ENCODE results near the gene CACNG7.
"Not testable (repeated sequence)": the region's sequence is repeated elsewhere in the genome, so short reads cannot be mapped to it uniquely, and the experiment has no call there.

Gene CACNG7

DNA sequence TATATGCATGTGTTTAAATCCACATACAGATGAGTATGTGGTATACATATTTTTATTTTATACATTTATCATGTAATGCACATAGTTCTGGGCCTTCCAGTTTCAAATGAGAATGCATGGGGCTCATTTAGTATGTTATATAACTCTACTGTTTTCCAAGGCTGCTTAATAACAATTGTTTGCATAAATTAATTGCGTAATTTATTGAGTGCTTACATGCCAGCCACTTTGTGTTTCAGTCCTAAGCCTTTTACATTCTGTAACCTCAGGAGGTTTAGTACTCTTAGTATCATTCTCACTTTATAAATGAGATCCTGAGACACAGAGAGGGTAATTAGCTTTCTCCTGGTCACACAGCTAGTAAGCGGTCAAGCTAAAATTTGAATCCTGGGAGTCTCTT lies 36.9 kb downstream of the CACNG7 start:
- H3K27ac ChIP-seq, result no peak overlapping the region
- TF ChIP-seq, protein P1, sequence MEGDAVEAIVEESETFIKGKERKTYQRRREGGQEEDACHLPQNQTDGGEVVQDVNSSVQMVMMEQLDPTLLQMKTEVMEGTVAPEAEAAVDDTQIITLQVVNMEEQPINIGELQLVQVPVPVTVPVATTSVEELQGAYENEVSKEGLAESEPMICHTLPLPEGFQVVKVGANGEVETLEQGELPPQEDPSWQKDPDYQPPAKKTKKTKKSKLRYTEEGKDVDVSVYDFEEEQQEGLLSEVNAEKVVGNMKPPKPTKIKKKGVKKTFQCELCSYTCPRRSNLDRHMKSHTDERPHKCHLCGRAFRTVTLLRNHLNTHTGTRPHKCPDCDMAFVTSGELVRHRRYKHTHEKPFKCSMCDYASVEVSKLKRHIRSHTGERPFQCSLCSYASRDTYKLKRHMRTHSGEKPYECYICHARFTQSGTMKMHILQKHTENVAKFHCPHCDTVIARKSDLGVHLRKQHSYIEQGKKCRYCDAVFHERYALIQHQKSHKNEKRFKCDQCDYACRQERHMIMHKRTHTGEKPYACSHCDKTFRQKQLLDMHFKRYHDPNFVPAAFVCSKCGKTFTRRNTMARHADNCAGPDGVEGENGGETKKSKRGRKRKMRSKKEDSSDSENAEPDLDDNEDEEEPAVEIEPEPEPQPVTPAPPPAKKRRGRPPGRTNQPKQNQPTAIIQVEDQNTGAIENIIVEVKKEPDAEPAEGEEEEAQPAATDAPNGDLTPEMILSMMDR (IDR thresholded peaks at IDR 0.05), result no peak
- TF ChIP-seq ZFX (IDR thresholded peaks at IDR 0.05; ENCODE audit: borderline replicate concordance), result no peak

DNA sequence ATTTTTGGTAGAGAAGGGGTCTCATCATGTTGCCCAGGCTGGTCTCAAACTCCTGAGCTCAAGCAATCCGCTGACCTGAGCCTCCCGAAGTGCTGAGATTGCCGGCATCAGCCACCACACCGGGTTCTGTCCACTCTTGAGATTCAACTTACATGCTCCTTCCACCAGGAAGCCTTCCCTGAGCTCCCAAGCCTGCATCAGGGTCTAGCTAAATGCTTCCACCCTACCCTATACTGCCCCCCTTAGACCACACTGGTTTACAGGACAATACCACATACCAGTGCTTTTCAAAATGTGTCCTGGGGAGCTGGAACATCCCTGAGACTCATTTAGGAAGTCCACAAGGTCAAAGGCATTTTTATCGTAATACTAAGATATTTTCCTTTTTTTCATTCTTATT lies 38.5 kb downstream of the CACNG7 start:
- TF ChIP-seq, protein P1 (IDR thresholded peaks at IDR 0.05), result peak; percentile 35
- TF ChIP-seq ZFX (IDR thresholded peaks at IDR 0.05; ENCODE audit: borderline replicate concordance), result no peak
- no peak overlapping the region for H3K27ac ChIP-seq

DNA sequence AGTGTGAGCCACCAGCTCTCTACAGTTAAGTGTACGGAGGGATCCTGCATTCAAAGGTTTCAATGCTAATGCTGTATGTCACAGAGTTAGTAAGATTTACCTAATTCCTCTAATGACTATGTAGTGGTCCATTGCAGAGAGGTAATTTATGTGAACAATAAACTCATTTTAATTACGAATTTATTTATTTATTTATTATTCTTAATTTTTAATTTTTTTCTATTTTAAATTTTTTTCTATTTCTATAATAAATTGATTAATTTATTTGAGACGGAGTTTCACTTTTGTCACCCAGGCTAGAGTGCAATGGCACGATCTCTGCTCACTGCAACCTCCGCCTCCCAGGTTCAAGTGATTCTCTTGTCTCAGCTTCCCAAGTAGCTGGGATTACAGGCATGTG lies 39.5 kb downstream of the CACNG7 start:
- not testable (repeated sequence) for H3K27ac ChIP-seq

DNA sequence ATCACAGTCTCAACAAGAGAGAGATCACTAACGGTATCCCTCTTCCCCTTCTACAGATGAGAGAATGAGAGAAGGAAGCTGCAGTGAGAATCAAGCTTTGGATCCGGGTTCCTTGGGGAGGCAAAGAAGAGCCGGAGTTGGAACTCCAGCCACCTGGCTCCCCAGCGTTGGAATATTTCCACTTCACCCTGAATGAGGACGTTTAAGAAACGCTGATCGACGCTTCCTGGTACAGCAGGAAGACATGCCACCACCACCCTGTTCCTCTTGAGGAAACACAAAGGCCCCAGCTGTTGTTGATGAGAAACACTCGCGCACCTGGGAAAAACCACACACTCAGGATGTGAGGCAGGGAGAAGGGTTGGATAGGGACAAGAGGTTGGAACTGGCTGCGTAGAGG lies 42.4 kb downstream of the CACNG7 start:
- no peak overlapping the region for H3K27ac ChIP-seq
- TF ChIP-seq, protein P1 (IDR thresholded peaks at IDR 0.05), result no peak
- no peak for TF ChIP-seq ZFX (IDR thresholded peaks at IDR 0.05; ENCODE audit: borderline replicate concordance)

DNA sequence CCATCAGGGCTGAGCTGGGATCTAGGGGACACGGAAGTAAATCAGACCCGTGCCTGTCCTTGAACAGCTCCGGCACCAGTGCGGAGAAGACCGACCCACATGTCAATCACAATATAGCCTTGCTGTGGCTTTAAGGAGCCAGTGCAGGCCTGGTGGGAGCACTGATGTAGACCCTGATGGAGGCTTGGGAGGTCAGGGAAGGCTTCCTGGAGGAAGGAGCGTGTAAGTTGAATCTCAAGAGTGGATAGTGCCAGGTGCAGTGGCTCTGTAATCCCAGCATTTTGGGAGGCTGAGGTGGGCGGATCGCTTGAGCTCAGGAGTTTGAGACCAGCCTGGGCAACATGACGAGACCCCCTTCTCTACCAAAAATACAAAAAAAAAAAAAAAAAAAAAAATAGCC lies 42.9 kb downstream of the CACNG7 start:
- no peak overlapping the region for H3K27ac ChIP-seq
- TF ChIP-seq, protein P1 (IDR thresholded peaks at IDR 0.05), result no peak
- TF ChIP-seq ZFX (IDR thresholded peaks at IDR 0.05; ENCODE audit: borderline replicate concordance), result no peak

DNA sequence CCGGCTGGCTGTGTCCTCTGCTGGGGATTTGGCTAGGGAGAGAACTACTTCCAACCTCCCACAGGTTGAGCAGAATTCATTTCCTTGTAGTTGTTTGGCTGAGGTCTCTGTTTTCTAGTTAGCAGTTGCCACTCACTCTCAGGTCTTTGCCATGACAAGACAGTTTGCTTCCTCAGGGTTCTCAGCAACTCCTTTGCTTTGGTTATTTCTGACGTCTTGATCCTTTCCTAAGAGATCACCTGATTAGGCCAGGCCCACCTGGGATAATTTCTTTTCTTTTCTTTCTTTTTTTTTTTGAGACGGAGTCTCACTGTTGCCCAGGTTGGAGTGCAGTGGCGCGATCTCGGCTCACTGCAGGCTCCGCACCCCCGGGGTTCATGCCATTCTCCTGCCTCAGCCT lies 44.3 kb downstream of the CACNG7 start:
- no peak overlapping the region for H3K27ac ChIP-seq
- TF ChIP-seq, protein P1 (IDR thresholded peaks at IDR 0.05), result no peak
- TF ChIP-seq ZFX (IDR thresholded peaks at IDR 0.05; ENCODE audit: borderline replicate concordance), result no peak

DNA sequence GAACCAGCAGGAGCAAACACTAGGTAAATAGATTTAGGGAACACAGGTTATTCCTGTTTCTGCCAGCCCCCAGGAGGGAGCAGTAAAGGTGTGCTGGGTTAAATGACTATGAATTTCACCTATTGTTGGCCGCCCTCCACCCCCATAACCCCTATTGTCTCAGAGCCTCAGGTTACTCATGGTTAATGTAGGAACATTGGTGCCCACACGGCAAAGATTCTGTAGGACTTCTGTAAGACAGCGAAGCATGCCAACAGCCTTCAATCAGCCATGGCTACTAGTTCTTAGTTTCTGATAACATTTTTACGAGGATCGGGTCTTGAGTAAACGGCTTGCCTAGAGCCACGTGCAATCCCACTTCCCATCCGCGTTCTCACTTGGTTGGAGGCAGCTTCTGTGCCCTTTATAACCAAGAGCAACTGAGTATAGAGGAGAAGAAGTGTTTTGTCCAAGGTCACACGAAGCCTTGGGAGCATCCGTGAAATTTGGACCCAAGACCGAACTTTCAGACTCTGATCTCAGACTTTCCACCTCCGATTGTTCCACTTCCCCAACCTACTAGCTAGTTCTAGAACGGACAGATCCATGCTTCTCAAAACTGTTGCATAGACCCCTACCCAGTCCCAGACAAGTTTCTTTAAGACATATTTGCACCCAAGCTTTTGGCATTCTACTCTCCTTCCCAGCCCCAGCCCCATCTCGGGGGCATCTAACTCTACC lies 48.5 kb downstream of the CACNG7 start:
- no peak overlapping the region for H3K27ac ChIP-seq
- TF ChIP-seq, protein P1 (IDR thresholded peaks at IDR 0.05), result no peak

DNA sequence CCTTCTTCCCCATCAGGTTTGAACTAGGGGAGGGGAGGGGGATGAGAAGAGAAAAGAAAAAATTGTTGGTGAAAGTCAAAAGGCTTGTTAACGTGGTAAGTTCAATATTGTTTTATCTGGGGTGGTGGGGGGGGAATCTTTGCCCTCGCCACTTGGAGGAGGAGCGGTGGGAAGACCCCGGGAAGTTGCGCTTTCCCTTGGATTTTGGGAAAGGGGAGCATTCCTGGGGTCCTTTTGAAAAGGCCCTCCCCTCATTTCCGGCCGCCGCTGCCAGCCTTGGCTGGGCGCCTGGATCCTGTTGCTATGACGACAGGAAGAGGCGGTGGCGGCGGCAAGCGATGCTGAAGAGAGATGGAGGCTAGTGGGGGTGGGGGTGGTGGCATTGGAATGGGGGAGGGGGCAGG lies 49.1 kb downstream of the CACNG7 start:
- H3K27ac ChIP-seq, result no peak overlapping the region
- TF ChIP-seq, protein P1 (IDR thresholded peaks at IDR 0.05), result no peak
- no peak for TF ChIP-seq ZFX (IDR thresholded peaks at IDR 0.05; ENCODE audit: borderline replicate concordance)

Measured in 22Rv1 (cell line).